HCT116 (cell line): ENCODE results near the gene TFE3.

Experiments used
- EZH2 ChIP-seq: fragments of 200-600 bp; sonication (generic); IDR thresholded peaks from 2 replicates; pipeline ENCODE4 v1.6.1; 2017; ENCODE audit warnings: antibody characterized with exemption, mixed run types
- EZH2phosphoT487 ChIP-seq: fragments of 200-600 bp; IDR thresholded peaks from 2 replicates; pipeline ENCODE4 v1.6.1; 2018; ENCODE audit warnings: antibody characterized with exemption, borderline replicate concordance
- POLR2A ChIP-seq: IDR thresholded peaks from 2 replicates; pipeline ENCODE4 v1.7.0; 2011; ENCODE audit warnings: borderline replicate concordance; ENCODE audit not compliant: insufficient read depth, insufficient read length; ENCODE audit errors: extremely low read depth
- POLR2AphosphoS5 ChIP-seq: IDR thresholded peaks from 2 replicates; pipeline ENCODE4 v1.6.1; 2011; ENCODE audit warnings: mild to moderate bottlenecking, low read depth, low read length, moderate library complexity
- SIN3A ChIP-seq: IDR thresholded peaks from 2 replicates; pipeline ENCODE4 v1.6.1; 2012; ENCODE audit warnings: low read depth
- YY1 ChIP-seq: IDR thresholded peaks from 2 replicates; pipeline ENCODE4 v1.6.1; 2011; ENCODE audit warnings: low read length, low read depth, moderate library complexity, mild to moderate bottlenecking; ENCODE audit not compliant: insufficient replicate concordance; ENCODE audit errors: extremely low read depth
- ZFX ChIP-seq: fragments of 450-650 bp; IDR thresholded peaks from 2 replicates; pipeline ENCODE4 v1.6.1; 2017
- TF ChIP-seq, protein P1 (sequence below), 3 experiments: fragments of 200-600 bp in 1 of 3; sonication (generic) in 1 of 3; IDR thresholded peaks in 2 of 3; conservative IDR thresholded peaks in 1 of 3; 2 replicates each; pipeline ENCODE4 v1.5.1; 2012 to 2017; ENCODE audit warnings: low read depth in 2 of 3, low read length in 2 of 3, antibody characterized with exemption in 1 of 3, borderline replicate concordance in 1 of 3, control low read depth in 1 of 3, mild to moderate bottlenecking in 1 of 3, mixed read lengths in 1 of 3, mixed run types in 1 of 3, moderate library complexity in 1 of 3; ENCODE audit not compliant: insufficient read depth in 1 of 3

- TF ChIP-seq, protein P1, sequence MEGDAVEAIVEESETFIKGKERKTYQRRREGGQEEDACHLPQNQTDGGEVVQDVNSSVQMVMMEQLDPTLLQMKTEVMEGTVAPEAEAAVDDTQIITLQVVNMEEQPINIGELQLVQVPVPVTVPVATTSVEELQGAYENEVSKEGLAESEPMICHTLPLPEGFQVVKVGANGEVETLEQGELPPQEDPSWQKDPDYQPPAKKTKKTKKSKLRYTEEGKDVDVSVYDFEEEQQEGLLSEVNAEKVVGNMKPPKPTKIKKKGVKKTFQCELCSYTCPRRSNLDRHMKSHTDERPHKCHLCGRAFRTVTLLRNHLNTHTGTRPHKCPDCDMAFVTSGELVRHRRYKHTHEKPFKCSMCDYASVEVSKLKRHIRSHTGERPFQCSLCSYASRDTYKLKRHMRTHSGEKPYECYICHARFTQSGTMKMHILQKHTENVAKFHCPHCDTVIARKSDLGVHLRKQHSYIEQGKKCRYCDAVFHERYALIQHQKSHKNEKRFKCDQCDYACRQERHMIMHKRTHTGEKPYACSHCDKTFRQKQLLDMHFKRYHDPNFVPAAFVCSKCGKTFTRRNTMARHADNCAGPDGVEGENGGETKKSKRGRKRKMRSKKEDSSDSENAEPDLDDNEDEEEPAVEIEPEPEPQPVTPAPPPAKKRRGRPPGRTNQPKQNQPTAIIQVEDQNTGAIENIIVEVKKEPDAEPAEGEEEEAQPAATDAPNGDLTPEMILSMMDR (IDR thresholded peaks at IDR 0.05 in 2 of 3, conservative IDR thresholded peaks at IDR 0.05 in 1 of 3; ENCODE audit: borderline replicate concordance in 1 of 3, insufficient read depth in 1 of 3, low read depth in 2 of 3, low read length in 2 of 3): no peak
- TF ChIP-seq EZH2: no peak
- no peak for TF ChIP-seq EZH2phosphoT487
- TF ChIP-seq POLR2A: no peak
- peak; percentile 81 for TF ChIP-seq POLR2AphosphoS5
- peak; percentile 31; the same call in 1 of the 2 replicates for TF ChIP-seq ZFX
- TF ChIP-seq SIN3A: no peak
- TF ChIP-seq YY1: no peak
These were observed 15.6 kb upstream of the TFE3 start, which contains the start of gene CCDC120 for GRCh38 chrX:49058794-49059193.
